ENCODE measurements around the gene OR2T1.
"Not testable (repeated sequence)": the region's sequence is repeated elsewhere in the genome, so short reads cannot be mapped to it uniquely, and the experiment has no call there.

DNA sequence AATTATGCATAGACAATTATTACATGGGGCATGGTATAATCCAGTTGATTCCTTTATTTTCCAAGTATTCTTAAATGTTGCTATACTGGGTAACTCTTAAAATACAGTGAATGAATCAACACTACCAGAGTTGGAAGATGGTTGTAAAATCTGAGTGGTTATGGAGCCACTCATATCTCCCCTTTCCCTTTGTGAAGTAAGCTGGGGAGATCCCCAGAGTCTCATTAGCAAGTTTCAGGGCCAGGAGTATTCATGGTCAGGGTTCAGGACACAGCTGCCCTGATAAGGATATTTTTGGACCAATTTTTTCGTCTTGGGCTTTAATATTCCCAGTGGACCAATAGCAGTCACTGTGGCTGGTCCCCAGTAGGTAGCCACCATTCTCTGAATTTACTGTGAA is 35.8 kb downstream of the OR2T1 start:
- not testable (repeated sequence) for TF ChIP-seq POLR2A (IDR thresholded peaks at IDR 0.05; ENCODE audit: low read depth, low read length); TAF1 (IDR thresholded peaks at IDR 0.05; ENCODE audit: borderline replicate concordance, low read depth, low read length); POLR2AphosphoS5 (IDR thresholded peaks at IDR 0.05; ENCODE audit: low read depth, low read length)

All from GM12892 (cell line).